Type B pancreatic cell (in vitro differentiated cells): Measurements from ENCODE around the gene RIPOR1. TPM values are rescaled to one million over a fixed set of nuclear protein-coding genes. Genes with fewer than 3 reads are reported as not detected.

Experiments used
- DNase-seq: peaks from one replicate; pipeline ENCODE4 v3.0.0; 2021; ENCODE audit warnings: mixed read lengths; ENCODE audit not compliant: unreplicated experiment; ENCODE audit errors: extremely low spot score
- H3K27ac Mint-ChIP-seq: 2 replicates; pipeline ENCODE4 v1.8.0; 2021; ENCODE audit warnings: mild to moderate bottlenecking, mixed read lengths
- H3K27me3 Mint-ChIP-seq: 2 replicates; pipeline ENCODE4 v1.8.0; 2021; ENCODE audit warnings: mixed read lengths
- H3K36me3 Mint-ChIP-seq: 2 replicates; pipeline ENCODE4 v1.8.0; 2021; ENCODE audit warnings: mixed read lengths
- H3K4me1 Mint-ChIP-seq: one replicate; pipeline ENCODE4 v1.8.0; 2021; ENCODE audit warnings: mixed read lengths; ENCODE audit not compliant: unreplicated experiment
- H3K4me3 Mint-ChIP-seq: 2 replicates; pipeline ENCODE4 v1.8.0; 2021; ENCODE audit warnings: mild to moderate bottlenecking, mixed read lengths
- H3K9me3 Mint-ChIP-seq: 2 replicates; pipeline ENCODE4 v1.8.0; 2021; ENCODE audit warnings: mixed read lengths
- total RNA-seq: library from RNA; stranded (reverse); gene quantifications from 2 replicates; pipeline ENCODE4 v1.2.1, GENCODE V29; 2021; ENCODE audit warnings: low replicate concordance
- TF ChIP-seq, protein P1 (sequence below): fragments of 200-600 bp; sonication (generic); conservative IDR thresholded peaks from 2 replicates; pipeline ENCODE4 v1.5.0; 2021; ENCODE audit warnings: antibody characterized with exemption, mild to moderate bottlenecking

RIPOR1 gene
- total RNA-seq, 1 donor from 2014 or later, result 43.1 TPM

- DNase-seq, result peak; percentile 68
- no peak overlapping the region for H3K27ac Mint-ChIP-seq
- H3K4me3 Mint-ChIP-seq, result peak overlapping the region; percentile 82
Observed at GRCh38 chr16:67539691-67540635, 11.3 kb downstream of the RIPOR1 start.

GRCh38 chr16:67540756-67541155, 12.1 kb downstream of the RIPOR1 start:
- peaks cover 26% of the 10 kb centered on the region for H3K27me3 Mint-ChIP-seq
- no peak overlapping the region for H3K27ac Mint-ChIP-seq
- no peak for DNase-seq
- peak overlapping the region; percentile 72 for H3K4me3 Mint-ChIP-seq
- TF ChIP-seq, protein P1, sequence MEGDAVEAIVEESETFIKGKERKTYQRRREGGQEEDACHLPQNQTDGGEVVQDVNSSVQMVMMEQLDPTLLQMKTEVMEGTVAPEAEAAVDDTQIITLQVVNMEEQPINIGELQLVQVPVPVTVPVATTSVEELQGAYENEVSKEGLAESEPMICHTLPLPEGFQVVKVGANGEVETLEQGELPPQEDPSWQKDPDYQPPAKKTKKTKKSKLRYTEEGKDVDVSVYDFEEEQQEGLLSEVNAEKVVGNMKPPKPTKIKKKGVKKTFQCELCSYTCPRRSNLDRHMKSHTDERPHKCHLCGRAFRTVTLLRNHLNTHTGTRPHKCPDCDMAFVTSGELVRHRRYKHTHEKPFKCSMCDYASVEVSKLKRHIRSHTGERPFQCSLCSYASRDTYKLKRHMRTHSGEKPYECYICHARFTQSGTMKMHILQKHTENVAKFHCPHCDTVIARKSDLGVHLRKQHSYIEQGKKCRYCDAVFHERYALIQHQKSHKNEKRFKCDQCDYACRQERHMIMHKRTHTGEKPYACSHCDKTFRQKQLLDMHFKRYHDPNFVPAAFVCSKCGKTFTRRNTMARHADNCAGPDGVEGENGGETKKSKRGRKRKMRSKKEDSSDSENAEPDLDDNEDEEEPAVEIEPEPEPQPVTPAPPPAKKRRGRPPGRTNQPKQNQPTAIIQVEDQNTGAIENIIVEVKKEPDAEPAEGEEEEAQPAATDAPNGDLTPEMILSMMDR, result no peak
- peaks cover 10% of the 10 kb centered on the region for H3K36me3 Mint-ChIP-seq
- no peaks in the 10 kb centered on the region for H3K9me3 Mint-ChIP-seq
- peaks cover 22% of the 10 kb centered on the region for H3K4me1 Mint-ChIP-seq

More at GRCh38 chr16:67539691-67540635, 11.3 kb downstream of the RIPOR1 start:
- Mint-ChIP-seq H3K36me3 (peaks cover 10% of the 10 kb centered on the region), H3K4me1 (peaks cover 22% of the 10 kb centered on the region), H3K9me3 (no peaks in the 10 kb centered on the region), H3K27me3 (peaks cover 33% of the 10 kb centered on the region)
- TF ChIP-seq, protein P1, result no peak

- TF ChIP-seq, protein P1, result no peak
- no peak overlapping the region for H3K27ac Mint-ChIP-seq
- H3K9me3 Mint-ChIP-seq, result no peaks in the 10 kb centered on the region
- peaks cover 18% of the 10 kb centered on the region for H3K27me3 Mint-ChIP-seq
- peaks cover 10% of the 10 kb centered on the region for H3K36me3 Mint-ChIP-seq
- H3K4me1 Mint-ChIP-seq, result peaks cover 15% of the 10 kb centered on the region
- DNase-seq, result no peak
- no peak overlapping the region for H3K4me3 Mint-ChIP-seq
Observed at GRCh38 chr16:67541391-67542263, 13.0 kb downstream of the RIPOR1 start.

DNA sequence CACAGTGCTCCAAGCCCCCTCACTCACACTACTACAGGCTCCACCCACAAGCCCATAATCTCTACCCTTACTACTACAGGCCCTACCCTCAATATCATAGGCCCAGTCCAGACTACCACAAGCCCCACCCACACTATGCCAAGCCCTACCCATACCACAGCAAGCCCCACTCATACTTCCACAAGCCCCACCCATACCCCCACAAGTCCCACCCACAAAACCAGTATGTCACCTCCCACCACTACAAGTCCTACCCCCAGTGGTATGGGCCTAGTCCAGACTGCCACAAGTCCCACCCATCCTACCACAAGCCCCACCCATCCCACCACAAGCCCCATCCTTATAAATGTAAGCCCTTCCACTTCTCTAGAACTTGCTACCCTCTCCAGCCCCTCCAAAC, 13.8 kb downstream of the RIPOR1 start:
- Mint-ChIP-seq H3K36me3 (peaks cover 10% of the 10 kb centered on the region), H3K4me3 (no peak overlapping the region), H3K9me3 (no peaks in the 10 kb centered on the region), H3K27me3 (peaks cover 11% of the 10 kb centered on the region), H3K27ac (no peak overlapping the region), H3K4me1 (peaks cover 9% of the 10 kb centered on the region)
- TF ChIP-seq, protein P1, result no peak
- DNase-seq, result no peak

GRCh38 chr16:67543036-67543435, 14.4 kb downstream of the RIPOR1 start:
- Mint-ChIP-seq H3K9me3 (no peaks in the 10 kb centered on the region), H3K27me3 (peaks cover 11% of the 10 kb centered on the region), H3K4me3 (no peak overlapping the region), H3K27ac (no peak overlapping the region), H3K4me1 (peaks cover 9% of the 10 kb centered on the region), H3K36me3 (peaks cover 10% of the 10 kb centered on the region)
- DNase-seq, result no peak
- TF ChIP-seq, protein P1, result no peak
